GM21526 (cell line): ENCODE data around the gene IGLL5.

Experiments used
- ATAC-seq: cut with Tn5 transposase; IDR thresholded peaks from one replicate; pipeline ENCODE4 v1.9.1; 2021; ENCODE audit warnings: moderate library complexity; ENCODE audit not compliant: unreplicated experiment, low FRiP score

Gene IGLL5

GRCh38 chr22:22887621-22888503, at the start of gene IGLL5:
Gene IGLL5 (plus strand): TSS chr22:22887816. CDS start chr22:22888054, 238 bp downstream.
- ATAC-seq, result no peak

- no peak for ATAC-seq
These were observed 49.3 kb upstream of the IGLL5 start for GRCh38 chr22:22838148-22838786.

GRCh38 chr22:22839570-22840314, 47.9 kb upstream of the IGLL5 start:
- ATAC-seq, result no peak

DNA sequence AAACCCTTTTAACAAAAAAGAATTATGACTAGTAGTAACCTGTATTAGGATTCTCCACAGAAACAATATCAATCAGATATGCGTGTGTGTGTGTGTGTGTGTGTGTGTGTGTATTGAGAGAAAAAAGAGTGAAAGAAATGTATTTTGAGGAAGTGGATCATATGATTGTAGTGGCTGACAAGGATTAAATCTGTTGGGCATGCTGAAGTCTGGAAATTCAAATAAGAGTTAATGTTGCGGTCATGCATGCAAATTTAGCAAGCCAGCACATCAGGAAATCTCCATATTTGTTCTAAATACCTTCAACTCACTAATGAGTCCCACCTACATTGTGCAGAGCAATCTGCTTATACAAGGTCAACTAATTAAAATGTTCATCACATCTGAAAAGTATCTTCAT, 46.8 kb upstream of the IGLL5 start:
- no peak for ATAC-seq

DNA sequence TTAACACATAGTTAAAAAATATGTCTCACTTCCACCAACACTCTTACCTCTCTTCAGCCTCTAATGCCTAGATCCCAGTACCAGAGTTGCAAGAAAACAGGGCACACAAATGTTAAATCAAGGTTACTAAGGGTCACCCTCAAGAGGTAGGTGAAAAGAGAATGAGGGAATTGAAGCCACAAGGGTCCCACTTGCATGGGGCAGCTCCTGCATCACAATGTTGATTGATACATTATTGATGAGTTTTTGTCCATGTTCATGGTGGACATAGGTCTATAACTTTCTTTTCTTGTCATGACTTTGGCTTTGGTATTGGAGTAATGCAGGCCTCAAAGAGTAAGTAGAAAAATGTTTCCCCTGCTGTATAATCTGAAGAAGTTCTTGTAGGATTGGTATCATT, 46.0 kb upstream of the IGLL5 start:
- no peak for ATAC-seq

- no peak for ATAC-seq
These were observed 45.5 kb upstream of the IGLL5 start for GRCh38 chr22:22842085-22842484.

DNA sequence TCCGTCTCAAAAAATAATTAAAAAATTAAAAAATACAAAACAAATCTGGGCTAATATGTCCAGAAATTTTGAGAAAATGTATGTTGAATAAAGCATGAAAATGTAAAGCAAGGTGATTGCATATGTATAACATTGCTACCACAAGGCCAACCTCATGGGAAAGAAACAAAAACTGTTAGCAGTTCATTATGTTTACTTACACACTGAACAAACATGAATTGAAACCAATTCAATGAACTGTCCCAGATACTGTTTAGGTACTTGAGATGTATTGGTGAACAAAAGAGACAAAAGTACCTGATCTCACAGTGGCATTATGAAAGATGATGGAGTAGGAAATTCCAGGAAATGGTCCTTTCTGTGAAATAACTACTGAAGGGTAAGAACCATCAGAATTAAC, 43.8 kb upstream of the IGLL5 start:
- no peak for ATAC-seq

DNA sequence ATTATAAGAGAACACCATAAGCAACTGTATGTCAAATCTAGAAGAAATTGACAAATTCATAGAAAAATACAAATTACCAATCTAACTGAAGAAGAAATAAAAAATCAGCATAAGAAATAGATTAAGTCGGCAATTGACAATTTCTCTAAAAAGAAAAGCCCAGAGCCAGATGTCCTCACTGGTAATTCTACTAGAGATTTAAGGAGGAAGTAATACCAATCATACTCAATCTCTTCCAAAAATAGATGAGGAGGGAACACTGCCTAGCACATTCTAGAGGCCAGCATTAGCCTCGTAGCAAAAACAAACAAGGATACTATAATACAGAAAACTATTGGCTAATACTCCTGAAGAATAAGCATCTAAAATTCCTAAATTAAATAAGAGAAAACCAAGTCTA, 40.4 kb upstream of the IGLL5 start:
- ATAC-seq, result no peak

DNA sequence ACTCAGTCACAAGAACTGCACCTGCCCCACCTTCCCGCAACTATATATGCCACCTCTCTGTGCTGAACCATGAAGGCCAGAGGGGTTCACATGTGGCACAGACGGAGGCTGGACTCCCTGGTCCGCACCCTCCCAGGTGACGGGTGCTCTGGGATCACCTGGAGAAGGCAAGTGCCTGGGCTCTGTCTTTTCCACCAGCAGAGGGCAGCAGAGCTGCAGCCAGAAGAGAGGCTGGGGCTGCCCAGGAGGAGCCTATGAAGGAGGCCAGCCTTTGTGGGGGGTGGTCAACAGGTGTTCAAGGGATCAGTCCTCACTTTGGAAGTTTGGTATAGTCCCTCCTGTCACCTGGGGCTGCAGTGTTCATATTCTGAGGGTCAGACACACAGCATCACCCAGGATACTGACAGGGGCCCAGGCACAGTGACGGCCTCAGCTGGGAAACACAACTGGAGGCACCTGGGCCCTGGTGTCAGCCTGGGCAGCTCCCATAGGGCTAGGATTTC, 39.2 kb upstream of the IGLL5 start:
- ATAC-seq, result no peak

GRCh38 chr22:22849640-22850610, 37.7 kb upstream of the IGLL5 start:
- ATAC-seq, result no peak

GRCh38 chr22:22851969-22852368, 35.6 kb upstream of the IGLL5 start:
- no peak for ATAC-seq

- no peak for ATAC-seq
These were observed 33.9 kb upstream of the IGLL5 start for GRCh38 chr22:22853713-22854112.

DNA sequence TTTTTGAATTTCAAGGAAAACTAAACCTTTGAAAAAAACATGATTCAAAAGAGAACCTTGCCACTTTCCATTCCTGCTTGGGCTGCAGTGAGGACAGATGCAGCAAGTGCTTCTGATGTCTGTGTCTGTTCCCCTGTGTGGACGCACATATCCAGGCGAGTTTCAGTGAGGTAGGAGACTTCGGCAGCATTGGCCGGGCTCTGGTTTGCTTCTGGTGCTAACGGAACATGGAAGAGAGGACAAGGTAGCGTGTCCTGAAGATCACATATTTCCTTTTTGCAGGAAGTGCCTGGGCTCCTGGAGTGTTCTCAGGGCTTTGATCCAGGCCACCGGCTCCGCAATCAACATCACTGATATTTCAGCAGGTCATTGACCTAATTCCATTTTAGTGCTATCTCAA, 33.1 kb upstream of the IGLL5 start:
- no peak for ATAC-seq

DNA sequence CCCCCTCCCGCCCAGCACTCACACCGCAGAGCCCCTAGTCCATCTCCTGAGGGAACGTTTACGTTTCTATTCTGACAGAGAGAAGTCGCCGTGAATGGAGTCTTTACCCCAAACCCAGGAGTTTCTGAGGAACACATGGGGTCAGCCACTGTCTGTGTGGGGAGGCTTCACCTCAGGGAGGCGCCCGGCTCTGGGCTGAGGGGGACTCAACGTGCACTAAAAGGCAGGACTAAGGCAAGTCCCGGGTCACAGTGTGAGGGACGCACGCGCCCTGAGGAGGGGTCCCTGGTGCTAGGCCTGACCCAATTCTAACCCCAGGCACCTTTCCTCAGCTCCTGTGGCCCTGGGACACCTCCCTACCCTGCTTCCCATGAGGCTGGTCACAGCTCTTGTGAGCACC, 32.5 kb upstream of the IGLL5 start:
- no peak for ATAC-seq

GRCh38 chr22:22855617-22856308, 31.9 kb upstream of the IGLL5 start:
- ATAC-seq, result no peak

DNA sequence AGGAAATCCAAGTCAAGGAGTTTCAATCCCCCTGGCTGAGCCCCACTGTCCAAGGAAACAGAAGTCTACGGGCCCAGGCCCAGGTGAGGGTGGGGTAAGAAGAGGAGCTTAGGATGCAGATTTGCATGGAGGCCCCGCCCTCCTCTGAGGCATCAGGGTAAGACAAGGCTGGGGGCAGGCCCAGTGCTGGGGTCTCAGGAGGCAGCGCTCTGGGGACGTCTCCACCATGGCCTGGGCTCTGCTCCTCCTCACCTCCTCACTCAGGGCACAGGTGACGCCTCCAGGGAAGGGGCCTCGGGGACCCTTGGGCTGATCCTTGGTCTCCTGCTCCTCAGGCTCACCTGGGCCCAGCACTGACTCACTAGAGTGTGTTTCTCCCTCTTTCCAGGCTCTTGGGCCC, 31.3 kb upstream of the IGLL5 start:
- ATAC-seq, result no peak

GRCh38 chr22:22856885-22857606, 30.6 kb upstream of the IGLL5 start:
- no peak for ATAC-seq

GRCh38 chr22:22857607-22858558, 29.7 kb upstream of the IGLL5 start:
- ATAC-seq, result no peak
